Endothelial cell of umbilical vein (primary cell): ENCODE measurements around the gene SLC37A1.

Source experiments
- EZH2 ChIP-seq: IDR thresholded peaks from 2 replicates; pipeline ENCODE4 v1.6.1; 2012; ENCODE audit warnings: borderline replicate concordance, low read depth, mild to moderate bottlenecking, moderate library complexity, low read length, inconsistent platforms; ENCODE audit not compliant: severe bottlenecking
- FOS ChIP-seq: IDR thresholded peaks from 2 replicates; pipeline ENCODE4 v1.6.1; 2011; ENCODE audit warnings: mild to moderate bottlenecking, low read length, moderate library complexity, borderline replicate concordance; ENCODE audit not compliant: insufficient read depth
- JUN ChIP-seq: IDR thresholded peaks from 2 replicates; pipeline ENCODE4 v1.6.1; 2011; ENCODE audit warnings: borderline replicate concordance, low read depth; ENCODE audit not compliant: insufficient read length, insufficient read depth
- POLR2A ChIP-seq: IDR thresholded peaks from 2 replicates; pipeline ENCODE4 v1.6.1; 2012; ENCODE audit warnings: low read depth, mild to moderate bottlenecking, control low read depth, low read length
- POLR2AphosphoS5 ChIP-seq: IDR thresholded peaks from 2 replicates; pipeline ENCODE4 v1.6.1; 2012; ENCODE audit warnings: low read depth, mild to moderate bottlenecking, control low read depth, low read length, moderate library complexity; ENCODE audit not compliant: insufficient read depth
- TF ChIP-seq, protein P1 (sequence below), 2 donors: IDR thresholded peaks; 1 replicate in 1 of 2; 2 replicates in 1 of 2; pipeline ENCODE4 v1.5.1; 2011; ENCODE audit warnings: low read length in 2 of 2, mild to moderate bottlenecking in 2 of 2, moderate library complexity in 2 of 2, control low read depth in 1 of 2, inconsistent platforms in 1 of 2, low read depth in 1 of 2; ENCODE audit not compliant: insufficient read depth in 1 of 2; ENCODE audit errors: extremely low read depth in 1 of 2
- TF ChIP-seq, protein P2 (sequence below): IDR thresholded peaks from 2 replicates; pipeline ENCODE4 v1.6.1; 2011; ENCODE audit not compliant: insufficient read depth, insufficient read length

DNA sequence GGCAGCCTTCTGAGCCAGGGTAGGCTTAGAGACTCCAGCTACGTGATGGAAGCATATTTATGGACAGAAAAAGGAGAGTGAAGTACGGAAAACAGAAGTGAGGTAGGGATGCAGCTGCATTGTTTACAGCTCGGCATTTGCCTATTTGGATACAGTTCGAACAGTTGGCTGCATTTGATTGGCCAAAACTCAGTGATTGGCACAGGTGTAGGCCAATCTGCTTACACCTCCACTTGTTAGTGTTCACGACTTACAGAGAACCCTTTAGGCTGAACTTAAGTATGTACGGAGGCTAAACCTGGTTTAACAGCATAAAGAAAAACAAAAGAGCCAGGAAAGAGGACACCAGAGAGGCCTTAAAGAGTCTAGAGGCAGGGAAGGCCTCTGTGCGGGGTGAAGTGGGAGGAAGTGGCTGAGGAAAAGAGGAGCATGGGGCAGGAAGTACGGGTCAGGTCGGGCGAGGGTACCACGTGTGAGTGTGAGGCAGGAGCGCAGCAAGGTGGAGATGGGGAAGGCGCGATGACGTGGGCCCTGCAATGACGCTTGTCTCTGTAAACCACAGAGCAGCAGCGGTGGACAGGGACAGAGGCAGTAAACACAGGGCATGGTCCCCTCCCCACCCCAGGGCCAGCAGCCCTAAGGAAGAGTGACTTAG lies 49.7 kb upstream of the SLC37A1 start:
- TF ChIP-seq, protein P1, sequence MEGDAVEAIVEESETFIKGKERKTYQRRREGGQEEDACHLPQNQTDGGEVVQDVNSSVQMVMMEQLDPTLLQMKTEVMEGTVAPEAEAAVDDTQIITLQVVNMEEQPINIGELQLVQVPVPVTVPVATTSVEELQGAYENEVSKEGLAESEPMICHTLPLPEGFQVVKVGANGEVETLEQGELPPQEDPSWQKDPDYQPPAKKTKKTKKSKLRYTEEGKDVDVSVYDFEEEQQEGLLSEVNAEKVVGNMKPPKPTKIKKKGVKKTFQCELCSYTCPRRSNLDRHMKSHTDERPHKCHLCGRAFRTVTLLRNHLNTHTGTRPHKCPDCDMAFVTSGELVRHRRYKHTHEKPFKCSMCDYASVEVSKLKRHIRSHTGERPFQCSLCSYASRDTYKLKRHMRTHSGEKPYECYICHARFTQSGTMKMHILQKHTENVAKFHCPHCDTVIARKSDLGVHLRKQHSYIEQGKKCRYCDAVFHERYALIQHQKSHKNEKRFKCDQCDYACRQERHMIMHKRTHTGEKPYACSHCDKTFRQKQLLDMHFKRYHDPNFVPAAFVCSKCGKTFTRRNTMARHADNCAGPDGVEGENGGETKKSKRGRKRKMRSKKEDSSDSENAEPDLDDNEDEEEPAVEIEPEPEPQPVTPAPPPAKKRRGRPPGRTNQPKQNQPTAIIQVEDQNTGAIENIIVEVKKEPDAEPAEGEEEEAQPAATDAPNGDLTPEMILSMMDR (IDR thresholded peaks at IDR 0.05; ENCODE audit: extremely low read depth in 1 of 2, insufficient read depth in 1 of 2, low read depth in 1 of 2, low read length in 2 of 2), result no peak
- TF ChIP-seq POLR2A (no peak), EZH2 (no peak), FOS (no peak), POLR2AphosphoS5 (no peak), JUN (no peak)
- TF ChIP-seq, protein P2, sequence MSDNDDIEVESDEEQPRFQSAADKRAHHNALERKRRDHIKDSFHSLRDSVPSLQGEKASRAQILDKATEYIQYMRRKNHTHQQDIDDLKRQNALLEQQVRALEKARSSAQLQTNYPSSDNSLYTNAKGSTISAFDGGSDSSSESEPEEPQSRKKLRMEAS, result no peak
